Stimulated activated memory B cell treated with anti-CD40 and anti-IgM and Interleukin-4, amounts not matched to agents 10 μg/mL and 1 μg/mL and 100 μg/mL, for 72 hours (primary cell): Measurements from ENCODE around the gene KRTAP9-6.

Experiments
- ATAC-seq: fragments of 150-1000 bp; cut with Tn5 transposase; 2 replicates; pipeline ENCODE4 v1.10.0; 2021
- H3K27ac Mint-ChIP-seq: one replicate; pipeline ENCODE4 v1.8.0; 2022; ENCODE audit warnings: mild to moderate bottlenecking, mixed read lengths
- H3K27me3 Mint-ChIP-seq: one replicate; pipeline ENCODE4 v1.8.0; 2022; ENCODE audit warnings: mixed read lengths
- H3K36me3 Mint-ChIP-seq: one replicate; pipeline ENCODE4 v1.8.0; 2022; ENCODE audit warnings: mixed read lengths
- H3K4me1 Mint-ChIP-seq: one replicate; pipeline ENCODE4 v1.8.0; 2022; ENCODE audit warnings: mixed read lengths
- H3K4me3 Mint-ChIP-seq: one replicate; pipeline ENCODE4 v1.8.0; 2022; ENCODE audit warnings: mild to moderate bottlenecking, moderate library complexity, mixed read lengths
- H3K9me3 Mint-ChIP-seq: one replicate; pipeline ENCODE4 v1.8.0; 2022; ENCODE audit warnings: mixed read lengths

Gene KRTAP9-6

DNA sequence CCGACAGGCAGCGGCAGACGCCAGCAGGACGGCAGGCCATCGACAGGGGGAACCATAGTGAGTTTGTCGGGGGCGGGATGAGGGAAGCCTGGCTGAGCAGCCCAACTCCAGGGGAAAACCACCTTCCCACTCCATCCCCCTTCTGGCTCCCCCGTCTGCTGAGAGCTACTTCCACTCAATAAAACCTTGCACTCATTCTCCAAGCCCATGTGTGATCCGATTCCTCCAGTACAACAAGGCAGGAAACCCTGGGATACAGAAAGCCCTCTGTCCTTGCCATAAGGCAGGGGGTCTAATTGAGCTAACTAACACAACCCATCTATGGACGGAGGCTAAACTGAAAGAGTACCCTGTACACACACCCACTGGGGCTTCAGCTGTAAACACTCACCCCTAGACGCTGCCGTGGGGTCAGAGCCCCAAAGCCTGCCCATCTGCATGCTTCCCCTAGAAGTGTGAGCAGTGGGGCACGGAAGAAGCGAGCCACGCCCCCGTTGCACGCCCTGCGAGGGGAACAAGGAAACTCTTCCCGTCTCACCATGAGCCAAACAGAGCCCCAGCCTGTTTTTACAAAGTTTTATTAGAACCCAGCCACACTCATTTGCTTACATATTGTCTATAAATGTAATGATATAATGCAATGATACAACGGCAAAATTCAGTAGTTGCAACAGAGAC lies 33.4 kb downstream of the KRTAP9-6 start:
- Mint-ChIP-seq H3K4me1 (peaks cover 2% of the 10 kb centered on the region), H3K27ac (no peak overlapping the region), H3K36me3 (no peaks in the 10 kb centered on the region), H3K27me3 (peaks cover 14% of the 10 kb centered on the region), H3K4me3 (no peak overlapping the region), H3K9me3 (no peaks in the 10 kb centered on the region)
- no peak for ATAC-seq

DNA sequence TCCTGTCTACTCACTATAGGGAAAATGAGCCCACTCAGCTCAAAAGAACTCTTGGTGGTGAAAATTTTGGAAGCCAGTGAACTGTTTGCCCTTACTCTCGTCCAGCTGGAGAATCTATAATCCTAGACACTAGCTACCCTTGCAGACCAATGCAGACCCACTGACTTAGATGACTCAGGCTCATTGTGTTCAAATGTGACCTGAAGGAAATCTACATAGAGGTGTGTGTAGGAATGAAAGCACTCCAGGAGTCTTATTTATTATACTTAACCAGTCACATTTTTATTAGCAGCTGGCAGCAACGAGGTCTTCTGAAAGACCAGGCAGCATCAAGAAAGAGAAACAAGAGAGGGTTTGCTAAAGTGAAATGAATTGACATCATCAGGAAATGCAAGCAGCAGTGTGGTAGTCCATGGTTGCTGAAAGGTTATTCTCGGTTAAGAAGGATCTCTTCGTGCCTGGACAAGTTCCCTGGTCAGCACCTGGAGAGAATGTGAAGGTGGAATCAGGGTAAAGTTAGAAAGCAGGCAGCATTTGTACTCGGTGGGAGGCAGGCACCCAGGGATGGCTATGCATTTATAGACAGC lies 36.1 kb downstream of the KRTAP9-6 start:
- Mint-ChIP-seq H3K36me3 (no peaks in the 10 kb centered on the region), H3K27me3 (peaks cover 14% of the 10 kb centered on the region), H3K4me1 (peaks cover 6% of the 10 kb centered on the region), H3K27ac (no peak overlapping the region), H3K9me3 (no peaks in the 10 kb centered on the region), H3K4me3 (no peak overlapping the region)
- no peak for ATAC-seq

DNA sequence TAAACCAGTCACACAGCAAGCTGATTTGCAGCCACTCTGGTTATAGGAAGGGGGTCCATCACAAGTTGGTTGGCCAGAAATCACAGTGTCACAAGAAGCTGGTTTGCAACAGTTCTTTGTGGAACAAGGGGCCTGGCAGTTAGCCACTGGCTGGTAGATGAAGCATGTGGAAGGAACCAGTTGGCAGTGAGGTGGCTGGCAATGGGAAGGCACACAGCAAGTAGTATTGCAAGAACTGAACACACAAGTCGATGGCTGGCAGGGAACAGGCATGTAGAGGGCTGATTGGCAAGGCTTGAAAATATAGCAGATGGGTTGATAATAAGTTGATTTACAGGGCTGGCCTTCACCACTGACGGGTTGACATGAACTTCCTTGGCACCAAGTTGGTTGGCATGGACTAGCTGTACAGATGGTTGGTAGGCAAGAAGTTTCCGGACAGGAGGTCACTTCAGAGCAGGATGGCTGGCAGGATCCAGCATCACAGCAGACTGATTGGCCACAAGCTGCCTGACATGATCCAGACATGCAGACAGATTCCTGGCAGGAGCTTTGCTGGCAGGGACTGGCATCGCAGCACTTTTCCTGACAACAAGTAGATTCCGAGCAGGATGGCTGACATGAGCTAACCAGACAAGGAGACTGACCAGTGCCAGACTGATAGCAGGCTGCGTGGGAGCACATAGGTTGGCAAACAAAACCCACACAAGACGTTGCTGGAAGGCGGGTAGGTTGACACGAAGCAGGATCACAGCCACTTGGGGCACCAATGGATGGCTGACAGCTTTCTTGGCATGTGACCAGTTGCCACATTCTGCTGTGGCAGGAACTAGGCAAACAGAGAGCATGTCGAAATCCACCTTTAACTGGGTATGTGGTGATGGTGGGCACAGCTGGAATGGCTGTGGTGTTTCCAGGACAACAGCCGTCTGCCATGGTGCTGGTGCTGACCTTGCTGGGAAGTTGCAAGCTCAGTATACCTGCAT lies 37.0 kb downstream of the KRTAP9-6 start, which contains the start of gene KRTAP29-1:
KRTAP29-1 (minus strand) TSS at position 936 of the 986 bp plus-strand sequence; CDS start at position 936, 0 bp downstream.
- ATAC-seq: no peak
- H3K27me3 Mint-ChIP-seq: peaks cover 14% of the 10 kb centered on the region
- H3K27ac Mint-ChIP-seq: no peak within 1 kb of the TSS
- no peaks in the 10 kb centered on the region for H3K9me3 Mint-ChIP-seq
- H3K4me1 Mint-ChIP-seq: peaks cover 6% of the 10 kb centered on the region
- H3K4me3 Mint-ChIP-seq: no peak within 1 kb of the TSS
- no peaks in the 10 kb centered on the region for H3K36me3 Mint-ChIP-seq

DNA sequence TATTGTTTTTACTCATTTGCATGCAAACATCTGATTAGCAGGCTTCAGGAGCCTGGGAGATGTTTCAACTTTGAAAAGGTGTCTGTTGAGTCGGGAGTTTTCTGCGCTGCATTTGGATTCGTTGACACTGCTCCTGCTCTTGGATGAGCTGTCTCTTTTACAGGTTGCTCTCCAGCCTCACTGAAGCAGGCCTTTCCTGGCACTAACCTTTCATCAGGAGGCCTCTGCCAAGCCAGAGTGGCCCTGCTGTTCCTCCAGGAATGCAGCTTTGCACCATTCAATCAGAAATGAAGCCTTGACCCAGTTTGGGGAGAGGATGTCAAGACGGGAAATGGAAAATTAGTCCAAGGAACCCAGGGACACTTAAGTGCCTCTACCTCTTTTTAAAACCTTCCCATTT lies 37.8 kb downstream of the KRTAP9-6 start:
- Mint-ChIP-seq H3K27ac (no peak overlapping the region), H3K4me3 (no peak overlapping the region), H3K9me3 (no peaks in the 10 kb centered on the region), H3K36me3 (no peaks in the 10 kb centered on the region), H3K27me3 (peaks cover 14% of the 10 kb centered on the region), H3K4me1 (peaks cover 12% of the 10 kb centered on the region)
- ATAC-seq: no peak

DNA sequence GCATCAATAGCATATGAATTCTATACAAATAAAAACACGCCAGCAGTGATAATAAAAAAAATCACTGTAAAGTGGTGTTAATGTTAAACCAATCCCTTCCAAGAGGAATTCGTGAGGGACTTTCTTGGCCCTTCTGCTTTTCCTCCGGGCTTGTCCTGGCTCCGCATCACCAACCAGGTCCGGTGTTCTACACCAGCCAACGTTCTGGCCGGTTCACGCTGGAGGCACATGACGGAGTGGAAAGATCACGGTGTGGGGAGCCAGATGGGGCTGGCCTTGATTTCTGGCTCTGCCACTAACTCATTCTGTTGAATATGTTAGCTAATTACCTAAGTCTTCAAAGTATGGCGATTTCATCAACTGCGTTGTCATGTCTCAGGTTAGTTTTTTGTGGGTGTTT lies 38.9 kb downstream of the KRTAP9-6 start:
- Mint-ChIP-seq H3K36me3 (no peaks in the 10 kb centered on the region), H3K27ac (no peak overlapping the region), H3K4me1 (peaks cover 23% of the 10 kb centered on the region), H3K4me3 (no peak overlapping the region), H3K27me3 (peaks cover 13% of the 10 kb centered on the region), H3K9me3 (no peaks in the 10 kb centered on the region)
- no peak for ATAC-seq

DNA sequence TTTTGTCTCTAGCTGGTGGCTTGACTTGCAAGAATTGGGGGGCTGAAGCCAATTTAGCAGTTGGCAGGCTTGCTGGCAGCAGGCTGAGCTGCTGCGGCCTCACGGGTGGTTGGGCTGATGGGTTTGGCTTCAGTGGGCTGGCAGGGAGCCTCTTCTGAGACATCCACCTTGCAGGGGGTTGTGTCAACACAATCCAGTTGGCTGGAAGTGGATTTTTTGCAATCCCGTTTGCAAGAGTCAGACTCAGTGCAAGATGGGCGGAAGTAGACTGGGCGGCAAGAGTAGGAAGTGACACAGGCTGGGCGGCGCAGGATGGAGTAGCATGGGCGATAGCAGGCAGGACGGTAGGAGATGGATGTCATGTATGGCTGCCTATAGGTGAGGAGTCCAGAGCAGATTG lies 42.5 kb downstream of the KRTAP9-6 start:
- ATAC-seq: no peak
- peak overlapping the region; percentile 95 for H3K27ac Mint-ChIP-seq
- no peaks in the 10 kb centered on the region for H3K9me3 Mint-ChIP-seq
- H3K27me3 Mint-ChIP-seq: no peaks in the 10 kb centered on the region
- no peak overlapping the region for H3K4me3 Mint-ChIP-seq
- H3K4me1 Mint-ChIP-seq: peaks cover 36% of the 10 kb centered on the region
- H3K36me3 Mint-ChIP-seq: no peaks in the 10 kb centered on the region

DNA sequence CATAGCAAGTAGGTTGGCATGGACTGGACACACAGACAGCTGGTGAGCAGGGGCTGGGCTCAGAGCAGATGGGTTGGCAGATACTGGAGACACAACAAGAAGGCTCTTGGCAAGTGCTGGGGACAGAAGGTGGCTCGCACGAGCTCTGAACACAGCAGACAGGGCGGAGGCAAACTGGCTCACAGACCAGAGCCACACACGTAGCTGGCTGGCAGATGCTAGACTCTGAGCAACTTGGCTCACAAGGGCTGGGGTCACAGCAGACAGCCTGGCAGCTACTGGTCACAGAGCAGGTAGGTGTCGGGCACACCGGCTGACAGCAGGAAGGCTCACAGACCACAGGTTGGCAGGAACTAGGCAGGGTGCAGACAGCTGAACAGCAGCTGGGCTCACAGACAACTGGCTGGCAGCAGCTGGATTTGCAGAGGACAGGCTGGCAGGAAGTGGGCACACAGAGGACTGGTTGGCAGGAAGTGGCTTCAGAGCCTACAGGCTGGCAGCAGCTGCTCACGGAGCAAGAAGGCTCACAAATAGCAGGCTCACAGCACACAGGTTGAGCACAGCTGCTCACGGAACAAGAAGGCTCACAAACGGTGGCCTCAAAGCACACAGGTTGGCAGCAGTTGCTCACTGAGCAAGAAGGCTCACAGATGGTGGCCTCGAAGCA lies 43.2 kb downstream of the KRTAP9-6 start:
- H3K9me3 Mint-ChIP-seq: no peaks in the 10 kb centered on the region
- peaks cover 36% of the 10 kb centered on the region for H3K4me1 Mint-ChIP-seq
- H3K27ac Mint-ChIP-seq: peak overlapping the region; percentile 95
- no peaks in the 10 kb centered on the region for H3K36me3 Mint-ChIP-seq
- H3K4me3 Mint-ChIP-seq: peak overlapping the region; percentile 52
- peaks cover 6% of the 10 kb centered on the region for H3K27me3 Mint-ChIP-seq
- peak; percentile 96 for ATAC-seq

DNA sequence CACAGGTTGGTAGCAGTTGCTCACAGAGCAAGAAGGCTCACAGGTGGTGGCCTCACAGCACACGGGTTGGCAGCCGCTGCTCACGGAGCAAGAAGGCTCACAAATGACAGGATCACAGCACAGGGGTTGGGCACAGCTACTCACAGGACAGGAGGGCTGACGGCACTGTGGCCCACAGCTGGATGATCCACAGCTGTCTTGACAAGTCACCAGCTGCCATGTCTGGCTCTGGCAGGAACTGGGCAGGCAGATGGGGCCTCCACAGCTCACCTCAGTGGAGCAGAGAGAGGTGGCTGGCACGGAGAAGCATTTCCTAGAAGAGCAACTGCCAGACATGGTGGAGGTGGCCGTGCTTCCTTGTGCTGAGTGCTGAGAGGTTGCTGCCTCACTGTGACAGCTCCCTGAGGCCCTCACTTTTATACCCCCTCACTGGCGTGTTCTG lies 43.8 kb downstream of the KRTAP9-6 start, which contains the start of gene KRTAP16-1:
KRTAP16-1 (minus strand) TSS at position 392 of the 442 bp plus-strand sequence; CDS start at position 336, 56 bp downstream.
- Mint-ChIP-seq H3K36me3 (no peaks in the 10 kb centered on the region), H3K9me3 (no peaks in the 10 kb centered on the region), H3K4me1 (peaks cover 31% of the 10 kb centered on the region), H3K27me3 (peaks cover 10% of the 10 kb centered on the region), H3K27ac (peak within 1 kb of the TSS; percentile 95), H3K4me3 (peak within 1 kb of the TSS; percentile 52)
- ATAC-seq: peak; percentile 75

DNA sequence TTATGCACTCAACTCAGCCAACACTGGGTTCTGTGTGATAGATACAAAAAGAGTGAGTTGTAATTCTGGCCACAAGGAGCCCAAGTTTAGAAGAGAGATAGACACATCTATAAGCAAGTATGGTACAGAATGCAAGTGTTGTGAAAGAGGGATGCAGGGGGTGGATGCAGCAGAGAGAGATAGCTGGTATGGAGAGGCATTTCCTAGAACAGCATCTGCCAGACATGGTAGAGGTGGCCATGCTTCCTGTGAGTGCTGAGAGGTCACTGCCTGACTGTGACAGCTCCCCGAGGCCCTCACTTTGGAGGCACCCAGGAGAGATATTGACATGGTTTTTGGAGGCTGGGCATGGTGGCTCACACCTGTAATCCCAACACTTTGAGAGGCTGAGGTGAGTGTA lies 45.9 kb downstream of the KRTAP9-6 start:
- no peaks in the 10 kb centered on the region for H3K36me3 Mint-ChIP-seq
- H3K27me3 Mint-ChIP-seq: peaks cover 13% of the 10 kb centered on the region
- no peak overlapping the region for H3K4me3 Mint-ChIP-seq
- H3K4me1 Mint-ChIP-seq: peaks cover 30% of the 10 kb centered on the region
- peak overlapping the region; percentile 14 for H3K27ac Mint-ChIP-seq
- H3K9me3 Mint-ChIP-seq: no peaks in the 10 kb centered on the region
- no peak for ATAC-seq

DNA sequence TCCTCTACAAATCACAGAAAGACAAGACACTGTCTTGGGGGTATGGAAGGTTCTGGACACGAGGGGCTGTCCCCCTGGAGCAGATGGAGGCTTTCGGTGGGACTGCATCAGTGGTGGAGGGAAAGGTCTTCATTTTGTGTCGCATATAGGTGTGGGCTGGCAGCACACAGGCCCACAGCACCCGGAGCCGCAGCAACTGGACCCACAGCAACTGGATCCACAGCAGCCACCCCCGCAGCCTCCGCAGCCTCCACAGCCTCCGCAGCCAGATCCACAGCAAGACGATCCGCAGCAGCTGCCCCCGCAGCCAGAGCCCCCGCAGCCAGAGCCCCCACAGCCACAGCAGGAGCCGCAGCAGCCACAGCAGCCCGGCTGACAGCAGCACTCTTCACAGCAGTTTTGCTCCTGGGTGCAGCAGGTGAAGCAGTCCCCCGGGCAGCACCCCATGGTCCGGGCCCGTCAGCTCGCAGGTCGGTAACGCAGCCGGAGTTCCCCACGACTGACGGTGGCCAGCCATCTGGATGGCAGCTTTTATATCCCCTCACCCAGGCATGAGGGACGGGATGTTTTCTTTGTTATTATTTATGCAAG lies 50.1 kb downstream of the KRTAP9-6 start, which contains the start of gene KRTAP17-1:
KRTAP17-1 (minus strand) TSS at position 507 of the 591 bp plus-strand sequence; CDS start at position 447, 60 bp downstream.
- Mint-ChIP-seq H3K27me3 (peaks cover 19% of the 10 kb centered on the region), H3K9me3 (peaks cover 4% of the 10 kb centered on the region), H3K27ac (no peak within 1 kb of the TSS), H3K36me3 (no peaks in the 10 kb centered on the region), H3K4me1 (peaks cover under 1% of the 10 kb centered on the region), H3K4me3 (no peak within 1 kb of the TSS)
- no peak for ATAC-seq
